PC-9 (cell line): ENCODE measurements around the gene GUCA1C. TPM values are rescaled to one million over a fixed set of nuclear protein-coding genes. Genes with fewer than 3 reads are reported as not detected.

Experiments used
- Bru-seq: library from RNA; stranded (reverse); fragments of 400-500 nt; gene quantifications from one replicate; lab custom pipeline; 2021; lab: Mats Ljungman, UMichigan
- BruChase-seq, 2 experiments: library from RNA; stranded (reverse); fragments of 400-500 nt; gene quantifications; one replicate each; lab custom pipeline; 2021; lab: Mats Ljungman, UMichigan
- BruUV-seq: library from RNA; stranded (reverse); fragments of 400-500 nt; replicated peaks from 2 replicates; lab custom pipeline; 2021; lab: Mats Ljungman, UMichigan
- CTCF ChIA-PET: fragments of 300-600 bp; sonication (Branson Sonifier 250); formaldehyde crosslinking; loops from one replicate; lab custom pipeline; 2022; ENCODE audit warnings: antibody characterized with exemption; lab: Charles Lee
- POLR2A ChIA-PET: fragments of 300-600 bp; sonication (Branson Sonifier 250); formaldehyde crosslinking; loops from one replicate; lab custom pipeline; 2022; ENCODE audit warnings: antibody characterized with exemption; ENCODE audit not compliant: unreplicated experiment; lab: Charles Lee
- DNase-seq, 2 experiments: peaks; one replicate each; pipeline versions ENCODE4 v3.0.0 to v3.0.0-alpha.2; 2015 to 2022; ENCODE audit warnings: mixed read lengths in 1 of 2
- H2AFZ ChIP-seq: fragments of 200-600 bp; sonication (generic); 2 replicates; pipeline ENCODE4 v1.8.1; 2017; ENCODE audit warnings: antibody characterized with exemption
- H3F3A ChIP-seq: fragments of 200-600 bp; sonication (generic); 2 replicates; pipeline ENCODE4 v1.8.1; 2017; ENCODE audit warnings: antibody characterized with exemption, mild to moderate bottlenecking, low read depth; ENCODE audit not compliant: insufficient read depth
- H3K27ac ChIP-seq: fragments of 200-600 bp; sonication (generic); 2 replicates; pipeline ENCODE4 v1.6.1; 2016; ENCODE audit warnings: mixed run types
- H3K27me3 ChIP-seq: fragments of 200-600 bp; sonication (generic); 2 replicates; pipeline ENCODE4 v1.6.1; 2016; ENCODE audit warnings: low read depth, mixed run types; ENCODE audit not compliant: insufficient read depth
- H3K36me3 ChIP-seq: fragments of 200-600 bp; sonication (generic); 2 replicates; pipeline ENCODE4 v1.6.1; 2016; ENCODE audit warnings: low read depth, mixed run types
- H3K4me1 ChIP-seq: fragments of 200-600 bp; sonication (generic); replicated peaks from 2 replicates; pipeline ENCODE4 v1.6.1; 2016; ENCODE audit warnings: mixed run types; ENCODE audit not compliant: insufficient read depth
- H3K4me2 ChIP-seq: fragments of 200-600 bp; sonication (generic); 2 replicates; pipeline ENCODE4 v1.6.1; 2017; ENCODE audit warnings: mixed run types
- H3K4me3 ChIP-seq: fragments of 200-600 bp; sonication (generic); 2 replicates; pipeline ENCODE4 v1.6.1; 2016; ENCODE audit warnings: mixed run types
- H3K79me2 ChIP-seq: fragments of 200-600 bp; sonication (generic); 2 replicates; pipeline ENCODE4 v1.6.1; 2017; ENCODE audit warnings: low read depth, mixed run types
- H3K9me2 ChIP-seq: fragments of 200-600 bp; sonication (generic); 2 replicates; pipeline ENCODE4 v1.8.1; 2017; ENCODE audit warnings: mild to moderate bottlenecking; ENCODE audit not compliant: insufficient read depth
- H3K9me3 ChIP-seq: fragments of 200-600 bp; sonication (generic); 2 replicates; pipeline ENCODE4 v1.8.1; 2016; ENCODE audit warnings: low read depth; ENCODE audit not compliant: insufficient read depth
- H4K20me1 ChIP-seq: fragments of 200-600 bp; sonication (generic); 2 replicates; pipeline ENCODE4 v1.8.1; 2017; ENCODE audit not compliant: insufficient read depth
- CTCF ChIP-seq: fragments of 200-600 bp; sonication (generic); conservative IDR thresholded peaks from 2 replicates; pipeline ENCODE4 v1.6.1; 2017; ENCODE audit warnings: mixed run types, antibody characterized with exemption, mild to moderate bottlenecking, moderate library complexity
- EZH2 ChIP-seq: fragments of 200-600 bp; sonication (generic); IDR thresholded peaks from 2 replicates; pipeline ENCODE4 v1.8.0; 2017; ENCODE audit warnings: antibody characterized with exemption, low read depth
- intact Hi-C: fragments of 100-400 bp; cut with micrococcal nuclease; formaldehyde crosslinking; loops from one replicate; pipeline ENCODE4 v1.10.0; 2022; ENCODE audit not compliant: unreplicated experiment
- long read RNA-seq: library from polyadenylated mRNA; stranded (forward); transcript quantifications from one replicate; pipeline ENCODE4 v2.0.0, GENCODE V29; 2022
- total RNA-seq: library from RNA; stranded (reverse); gene quantifications from 2 replicates; pipeline ENCODE4 v1.2.3, GENCODE V29; 2021

The GUCA1C gene
- not detected in 2 replicates for total RNA-seq
- not detected for Bru-seq, nascent RNA
- not detected for BruChase-seq, experiment 1, labeled RNA remaining after a 2-hour chase
- not detected for BruChase-seq, experiment 2, labeled RNA remaining after a 6-hour chase
- long read RNA-seq, result 0 reads

- Histone ChIP-seq H3K4me2 (no peak within 1 kb of the TSS), H3K79me2 (no peaks in the 10 kb centered on the region), H3K27ac (no peak within 1 kb of the TSS), H2AFZ (peak within 1 kb of the TSS; percentile 5; the same call in 1 of the 2 replicates), H3K4me3 (no peak within 1 kb of the TSS), H3K27me3 (no peaks in the 10 kb centered on the region), H3K4me1 (no peaks in the 10 kb centered on the region), H3K9me3 (no peaks in the 10 kb centered on the region), H4K20me1 (no peaks in the 10 kb centered on the region), H3K36me3 (no peaks in the 10 kb centered on the region), H3F3A (no peaks in the 10 kb centered on the region), H3K9me2 (peaks cover 4% of the 10 kb centered on the region; the same call in 1 of the 2 replicates)
- POLR2A ChIA-PET, result no interaction called here
- DNase-seq, result no peak
- BruUV-seq, result no TSS peak
- intact Hi-C loops, result no loop called here
- TF ChIP-seq CTCF (no peak), EZH2 (no peak)
- CTCF ChIA-PET, result no interaction called here
Measured at GRCh38 chr3:108953700-108954099, at the start of gene GUCA1C. Gene GUCA1C (minus strand): TSS chr3:108953879. CDS start chr3:108953762, 117 bp downstream.

- Histone ChIP-seq H3K27ac (no peak overlapping the region), H3K36me3 (no peaks in the 10 kb centered on the region), H3K9me3 (no peaks in the 10 kb centered on the region), H3K4me1 (no peaks in the 10 kb centered on the region), H3K4me2 (no peak overlapping the region), H4K20me1 (no peaks in the 10 kb centered on the region), H3K79me2 (no peaks in the 10 kb centered on the region), H2AFZ (no peak overlapping the region), H3K27me3 (no peaks in the 10 kb centered on the region), H3F3A (no peaks in the 10 kb centered on the region), H3K4me3 (no peak overlapping the region), H3K9me2 (no peaks in the 10 kb centered on the region; the same call in 1 of the 2 replicates)
- no TSS peak for BruUV-seq
- ChIA-PET CTCF (no interaction called here), POLR2A (no interaction called here)
- TF ChIP-seq CTCF (no peak), EZH2 (no peak)
- no peak for DNase-seq
- intact Hi-C loops, result no loop called here
Measured at GRCh38 chr3:108998436-108998835, 44.8 kb upstream of the GUCA1C start.

GRCh38 chr3:108985844-108986243, 32.2 kb upstream of the GUCA1C start:
- no peak for TF ChIP-seq EZH2
- no peak for TF ChIP-seq CTCF
- ChIA-PET CTCF (no interaction called here), POLR2A (no interaction called here)
- Histone ChIP-seq H3K4me1 (no peaks in the 10 kb centered on the region), H4K20me1 (no peaks in the 10 kb centered on the region), H3K79me2 (no peaks in the 10 kb centered on the region), H2AFZ (no peak overlapping the region), H3K36me3 (no peaks in the 10 kb centered on the region), H3K4me3 (no peak overlapping the region), H3F3A (no peaks in the 10 kb centered on the region), H3K9me3 (no peaks in the 10 kb centered on the region), H3K9me2 (no peaks in the 10 kb centered on the region), H3K4me2 (no peak overlapping the region), H3K27ac (no peak overlapping the region), H3K27me3 (no peaks in the 10 kb centered on the region)
- intact Hi-C loops, result no loop called here
- no peak for DNase-seq
- no TSS peak for BruUV-seq
